Ishikawa (cell line): Measurements from ENCODE around the gene SETD1B.

ENCODE experiments used
- CEBPB ChIP-seq: IDR thresholded peaks from 2 replicates; pipeline ENCODE4 v1.6.1; 2012
- CREB1 ChIP-seq: IDR thresholded peaks from 2 replicates; pipeline ENCODE4 v1.6.1; 2012; ENCODE audit warnings: low read depth
- EGR1 ChIP-seq: IDR thresholded peaks from 2 replicates; pipeline ENCODE4 v1.6.1; 2012
- EP300 ChIP-seq: IDR thresholded peaks from 2 replicates; pipeline ENCODE4 v1.6.1; 2012; ENCODE audit warnings: borderline replicate concordance
- FOXM1 ChIP-seq: IDR thresholded peaks from 2 replicates; pipeline ENCODE4 v1.6.1; 2012; ENCODE audit warnings: low read depth, borderline replicate concordance
- MAX ChIP-seq: IDR thresholded peaks from 2 replicates; pipeline ENCODE4 v1.6.1; 2012
- NFIC ChIP-seq: IDR thresholded peaks from 2 replicates; pipeline ENCODE4 v1.6.1; 2012
- RAD21 ChIP-seq: IDR thresholded peaks from 2 replicates; pipeline ENCODE4 v1.6.1; 2012; ENCODE audit warnings: low read depth
- REST ChIP-seq: IDR thresholded peaks from 2 replicates; pipeline ENCODE4 v1.6.1; 2012; ENCODE audit warnings: low read depth, mild to moderate bottlenecking
- TAF1 ChIP-seq: IDR thresholded peaks from 2 replicates; pipeline ENCODE4 v1.6.1; 2012; ENCODE audit warnings: low read depth, mild to moderate bottlenecking
- TCF12 ChIP-seq: IDR thresholded peaks from 2 replicates; pipeline ENCODE4 v1.6.1; 2012; ENCODE audit warnings: low read depth
- TEAD4 ChIP-seq: IDR thresholded peaks from 2 replicates; pipeline ENCODE4 v1.6.1; 2012
- USF1 ChIP-seq: IDR thresholded peaks from 2 replicates; pipeline ENCODE4 v1.6.1; 2012
- YY1 ChIP-seq: IDR thresholded peaks from 2 replicates; pipeline ENCODE4 v1.6.1; 2012; ENCODE audit warnings: low read depth
- ZBTB7A ChIP-seq: IDR thresholded peaks from 2 replicates; pipeline ENCODE4 v1.6.1; 2012; ENCODE audit warnings: low read depth

The SETD1B gene

GRCh38 chr12:121781484-121781997 is 22.3 kb upstream of the SETD1B start:
- no peak for TF ChIP-seq EP300
- no peak for TF ChIP-seq CREB1
- TF ChIP-seq EGR1, result no peak
- no peak for TF ChIP-seq FOXM1
- TF ChIP-seq USF1, result no peak
- TF ChIP-seq RAD21, result no peak
- no peak for TF ChIP-seq REST
- TF ChIP-seq NFIC, result no peak
- TF ChIP-seq YY1, result no peak
- no peak for TF ChIP-seq TCF12
- TF ChIP-seq TEAD4, result no peak
- no peak for TF ChIP-seq ZBTB7A
- no peak for TF ChIP-seq MAX
- no peak for TF ChIP-seq CEBPB
- TF ChIP-seq TAF1, result no peak

- no peak for TF ChIP-seq FOXM1
- no peak for TF ChIP-seq NFIC
- TF ChIP-seq ZBTB7A, result no peak
- TF ChIP-seq CREB1, result no peak
- no peak for TF ChIP-seq EP300
- TF ChIP-seq TCF12, result no peak
- TF ChIP-seq TAF1, result no peak
- no peak for TF ChIP-seq MAX
- TF ChIP-seq YY1, result no peak
- no peak for TF ChIP-seq REST
- TF ChIP-seq RAD21, result no peak
- TF ChIP-seq EGR1, result no peak
- no peak for TF ChIP-seq TEAD4
- no peak for TF ChIP-seq USF1
These were observed 21.5 kb upstream of the SETD1B start for GRCh38 chr12:121781998-121782979.

GRCh38 chr12:121783766-121784165 is 20.0 kb upstream of the SETD1B start:
- TF ChIP-seq EP300 (no peak), TAF1 (no peak), USF1 (no peak), CEBPB (no peak), TEAD4 (no peak), YY1 (no peak), EGR1 (no peak), ZBTB7A (no peak), NFIC (no peak), REST (no peak), CREB1 (no peak), MAX (no peak), TCF12 (no peak), FOXM1 (no peak)
